ENCODE results near the gene ITPRID1. TPM values are rescaled to one million over a fixed set of nuclear protein-coding genes. Genes with fewer than 3 reads are reported as not detected.

Gene ITPRID1
- total RNA-seq, 1 donor from 2014 or later: not detected

DNA sequence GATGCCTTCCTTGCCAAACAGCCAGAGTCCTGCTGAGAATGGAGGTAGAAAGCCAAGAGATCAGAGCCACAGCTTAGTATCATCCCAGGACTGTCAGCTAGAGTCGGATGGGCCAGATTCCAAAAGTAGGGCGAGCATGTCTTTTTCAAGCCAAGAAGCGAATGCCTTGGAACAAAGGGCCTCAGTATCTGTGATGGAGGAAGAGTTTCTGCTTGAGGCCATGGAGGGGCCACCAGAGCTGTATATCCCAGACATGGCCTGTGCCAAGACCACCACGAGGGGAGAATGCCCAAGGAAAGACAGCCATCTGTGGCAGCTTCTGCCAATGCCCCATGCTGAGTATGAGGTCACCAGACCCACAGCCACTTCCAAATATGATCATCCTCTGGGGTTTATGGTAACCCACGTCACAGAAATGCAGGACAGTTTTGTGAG lies 128.8 kb downstream of the ITPRID1 start:
- Mint-ChIP-seq H3K36me3 (ENCODE audit: low read depth) (no peaks in the 10 kb centered on the region), H3K27me3 (no peaks in the 10 kb centered on the region), H3K4me1 (no peaks in the 10 kb centered on the region), H3K4me3 (no peak overlapping the region), H3K9me3 (no peaks in the 10 kb centered on the region), H3K27ac (no peak overlapping the region)
- CTCF ChIA-PET: interaction anchor here (0.7 kb wide), 1 partner anchor 9 kb away, joined by 3 read pairs; no protein-coding TSS in a partner anchor
- TF ChIP-seq, protein P1, sequence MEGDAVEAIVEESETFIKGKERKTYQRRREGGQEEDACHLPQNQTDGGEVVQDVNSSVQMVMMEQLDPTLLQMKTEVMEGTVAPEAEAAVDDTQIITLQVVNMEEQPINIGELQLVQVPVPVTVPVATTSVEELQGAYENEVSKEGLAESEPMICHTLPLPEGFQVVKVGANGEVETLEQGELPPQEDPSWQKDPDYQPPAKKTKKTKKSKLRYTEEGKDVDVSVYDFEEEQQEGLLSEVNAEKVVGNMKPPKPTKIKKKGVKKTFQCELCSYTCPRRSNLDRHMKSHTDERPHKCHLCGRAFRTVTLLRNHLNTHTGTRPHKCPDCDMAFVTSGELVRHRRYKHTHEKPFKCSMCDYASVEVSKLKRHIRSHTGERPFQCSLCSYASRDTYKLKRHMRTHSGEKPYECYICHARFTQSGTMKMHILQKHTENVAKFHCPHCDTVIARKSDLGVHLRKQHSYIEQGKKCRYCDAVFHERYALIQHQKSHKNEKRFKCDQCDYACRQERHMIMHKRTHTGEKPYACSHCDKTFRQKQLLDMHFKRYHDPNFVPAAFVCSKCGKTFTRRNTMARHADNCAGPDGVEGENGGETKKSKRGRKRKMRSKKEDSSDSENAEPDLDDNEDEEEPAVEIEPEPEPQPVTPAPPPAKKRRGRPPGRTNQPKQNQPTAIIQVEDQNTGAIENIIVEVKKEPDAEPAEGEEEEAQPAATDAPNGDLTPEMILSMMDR (IDR thresholded peaks at IDR 0.05): no peak
- DNase-seq (no peak), ATAC-seq (ENCODE audit: low read depth) (no peak)
- intact Hi-C loops (cut with micrococcal nuclease): no loop called here
- POLR2A ChIA-PET: no interaction called here

- ChIA-PET CTCF (no interaction called here), POLR2A (no interaction called here)
- H3K36me3 Mint-ChIP-seq (ENCODE audit: low read depth): no peaks in the 10 kb centered on the region
- TF ChIP-seq, protein P1 (IDR thresholded peaks at IDR 0.05): no peak
- no peaks in the 10 kb centered on the region for H3K9me3 Mint-ChIP-seq
- no peak overlapping the region for H3K27ac Mint-ChIP-seq
- H3K27me3 Mint-ChIP-seq: no peaks in the 10 kb centered on the region
- no peak for ATAC-seq (ENCODE audit: low read depth)
- H3K4me3 Mint-ChIP-seq: no peak overlapping the region
- intact Hi-C loops (cut with micrococcal nuclease): no loop called here
- H3K4me1 Mint-ChIP-seq: no peaks in the 10 kb centered on the region
- no peak for DNase-seq
Observed at GRCh38 chr7:31646942-31647341, 133.1 kb downstream of the ITPRID1 start.

GRCh38 chr7:31647511-31647910 lies 133.6 kb downstream of the ITPRID1 start:
- TF ChIP-seq, protein P1 (IDR thresholded peaks at IDR 0.05): no peak
- intact Hi-C loops (cut with micrococcal nuclease): no loop called here

GRCh38 chr7:31648288-31648687 lies 134.4 kb downstream of the ITPRID1 start:
- DNase-seq (no peak), ATAC-seq (ENCODE audit: low read depth) (no peak)
- no peak overlapping the region for H3K27ac Mint-ChIP-seq
- H3K36me3 Mint-ChIP-seq (ENCODE audit: low read depth): no peaks in the 10 kb centered on the region
- POLR2A ChIA-PET: no interaction called here
- no peaks in the 10 kb centered on the region for H3K4me1 Mint-ChIP-seq
- TF ChIP-seq, protein P1 (IDR thresholded peaks at IDR 0.05): no peak
- no peaks in the 10 kb centered on the region for H3K27me3 Mint-ChIP-seq
- intact Hi-C loops (cut with micrococcal nuclease): no loop called here
- H3K4me3 Mint-ChIP-seq: no peak overlapping the region
- H3K9me3 Mint-ChIP-seq: no peaks in the 10 kb centered on the region
- CTCF ChIA-PET: interaction anchor here (0.9 kb wide), 1 partner anchor 89 kb away, joined by 6 read pairs; no protein-coding TSS in a partner anchor

More at GRCh38 chr7:31647511-31647910, 133.6 kb downstream of the ITPRID1 start:
- ChIA-PET CTCF (no interaction called here), POLR2A (no interaction called here)
- no peak for ATAC-seq (ENCODE audit: low read depth)
- Mint-ChIP-seq H3K4me1 (no peaks in the 10 kb centered on the region), H3K36me3 (ENCODE audit: low read depth) (no peaks in the 10 kb centered on the region), H3K27me3 (no peaks in the 10 kb centered on the region), H3K4me3 (no peak overlapping the region), H3K9me3 (no peaks in the 10 kb centered on the region), H3K27ac (no peak overlapping the region)
- DNase-seq: no peak

- no peak for ATAC-seq (ENCODE audit: low read depth)
Observed at GRCh38 chr7:31648880-31649279, 135.0 kb downstream of the ITPRID1 start.

More at GRCh38 chr7:31648880-31649279, 135.0 kb downstream of the ITPRID1 start:
- Mint-ChIP-seq H3K27me3 (no peaks in the 10 kb centered on the region), H3K9me3 (no peaks in the 10 kb centered on the region), H3K4me3 (no peak overlapping the region), H3K27ac (no peak overlapping the region), H3K4me1 (no peaks in the 10 kb centered on the region), H3K36me3 (ENCODE audit: low read depth) (no peaks in the 10 kb centered on the region)
- intact Hi-C loops (cut with micrococcal nuclease): no loop called here
- ChIA-PET CTCF (interaction anchor here (0.9 kb wide), 1 partner anchor 88 kb away, joined by 6 read pairs; no protein-coding TSS in a partner anchor), POLR2A (no interaction called here)
- no peak for DNase-seq
- TF ChIP-seq, protein P1 (IDR thresholded peaks at IDR 0.05): no peak
